ENCODE data around the gene CAPZA2. TPM values are rescaled to one million over a fixed set of nuclear protein-coding genes. Genes with fewer than 3 reads are reported as not detected.

The CAPZA2 gene
- polyA plus RNA-seq, 1 experiment, result 47.4 TPM

DNA sequence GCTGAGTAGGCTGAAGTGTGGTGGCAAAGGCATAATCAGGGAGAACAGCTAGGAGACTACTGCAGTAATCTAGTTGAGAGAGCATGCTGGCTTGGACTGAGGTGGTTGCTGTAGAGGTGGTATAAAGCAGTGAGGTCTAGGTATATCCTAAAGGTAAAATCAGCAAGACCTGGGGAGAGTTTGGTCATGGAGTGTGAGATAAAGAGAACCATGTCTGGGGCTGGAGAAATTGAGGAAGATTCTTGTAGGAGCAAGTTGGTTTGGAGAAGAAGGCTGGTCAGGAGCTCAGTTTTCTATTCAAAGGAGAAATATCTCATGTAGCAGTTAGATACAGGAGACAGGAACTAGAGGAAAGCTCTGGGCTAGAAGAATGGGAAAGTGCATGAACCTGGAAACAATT is 58.0 kb downstream of the CAPZA2 start:
- Histone ChIP-seq H3K36me3 (ENCODE audit: control insufficient read depth, insufficient read depth, low read length) (no peaks in the 10 kb centered on the region; the same call in 1 of the 2 replicates), H3K27me3 (ENCODE audit: control insufficient read depth, insufficient read depth, low read length) (no peaks in the 10 kb centered on the region), H3K4me3 (ENCODE audit: low read depth, low read length) (no peak overlapping the region)
- ChIA-PET CTCF (interaction anchor here (2.1 kb wide), 1 partner anchor 10 kb away, joined by 6 read pairs; no protein-coding TSS in a partner anchor), POLR2A (no interaction called here)
- no peak for DNase-seq (ENCODE audit: low read depth)
- TF ChIP-seq, protein P1, sequence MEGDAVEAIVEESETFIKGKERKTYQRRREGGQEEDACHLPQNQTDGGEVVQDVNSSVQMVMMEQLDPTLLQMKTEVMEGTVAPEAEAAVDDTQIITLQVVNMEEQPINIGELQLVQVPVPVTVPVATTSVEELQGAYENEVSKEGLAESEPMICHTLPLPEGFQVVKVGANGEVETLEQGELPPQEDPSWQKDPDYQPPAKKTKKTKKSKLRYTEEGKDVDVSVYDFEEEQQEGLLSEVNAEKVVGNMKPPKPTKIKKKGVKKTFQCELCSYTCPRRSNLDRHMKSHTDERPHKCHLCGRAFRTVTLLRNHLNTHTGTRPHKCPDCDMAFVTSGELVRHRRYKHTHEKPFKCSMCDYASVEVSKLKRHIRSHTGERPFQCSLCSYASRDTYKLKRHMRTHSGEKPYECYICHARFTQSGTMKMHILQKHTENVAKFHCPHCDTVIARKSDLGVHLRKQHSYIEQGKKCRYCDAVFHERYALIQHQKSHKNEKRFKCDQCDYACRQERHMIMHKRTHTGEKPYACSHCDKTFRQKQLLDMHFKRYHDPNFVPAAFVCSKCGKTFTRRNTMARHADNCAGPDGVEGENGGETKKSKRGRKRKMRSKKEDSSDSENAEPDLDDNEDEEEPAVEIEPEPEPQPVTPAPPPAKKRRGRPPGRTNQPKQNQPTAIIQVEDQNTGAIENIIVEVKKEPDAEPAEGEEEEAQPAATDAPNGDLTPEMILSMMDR (IDR thresholded peaks at IDR 0.05; ENCODE audit: insufficient read depth, low read depth, low read length), result no peak

DNA sequence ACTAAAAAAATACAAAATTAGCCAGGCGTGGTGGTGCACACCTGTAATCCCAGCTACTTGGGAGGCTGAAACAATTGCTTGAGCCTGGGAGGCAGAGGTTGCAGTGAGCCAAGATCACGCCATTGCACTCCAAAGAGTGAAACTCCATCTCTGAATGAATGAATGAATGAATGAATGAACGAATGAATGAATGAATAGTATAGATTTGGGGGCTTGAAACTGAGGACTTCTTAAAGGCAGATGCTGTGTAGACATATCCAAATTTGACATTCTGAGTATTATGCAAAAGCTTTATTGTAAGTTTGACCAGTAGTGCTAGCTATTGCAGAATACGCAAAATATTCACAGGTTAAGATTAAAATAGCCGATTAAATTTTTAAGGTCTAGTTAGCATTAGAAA is 60.2 kb downstream of the CAPZA2 start:
- CTCF ChIA-PET, result interaction anchor here (1.0 kb wide), 2 partner anchors 20 to 204 kb away, joined by 3 to 4 read pairs; no protein-coding TSS in a partner anchor
- Histone ChIP-seq H3K27me3 (ENCODE audit: control insufficient read depth, insufficient read depth, low read length) (no peaks in the 10 kb centered on the region), H3K4me3 (ENCODE audit: low read depth, low read length) (no peak overlapping the region), H3K36me3 (ENCODE audit: control insufficient read depth, insufficient read depth, low read length) (no peaks in the 10 kb centered on the region; the same call in 1 of the 2 replicates)
- DNase-seq (ENCODE audit: low read depth), result no peak
- POLR2A ChIA-PET, result no interaction called here
- TF ChIP-seq, protein P1 (IDR thresholded peaks at IDR 0.05; ENCODE audit: insufficient read depth, low read depth, low read length), result no peak

DNA sequence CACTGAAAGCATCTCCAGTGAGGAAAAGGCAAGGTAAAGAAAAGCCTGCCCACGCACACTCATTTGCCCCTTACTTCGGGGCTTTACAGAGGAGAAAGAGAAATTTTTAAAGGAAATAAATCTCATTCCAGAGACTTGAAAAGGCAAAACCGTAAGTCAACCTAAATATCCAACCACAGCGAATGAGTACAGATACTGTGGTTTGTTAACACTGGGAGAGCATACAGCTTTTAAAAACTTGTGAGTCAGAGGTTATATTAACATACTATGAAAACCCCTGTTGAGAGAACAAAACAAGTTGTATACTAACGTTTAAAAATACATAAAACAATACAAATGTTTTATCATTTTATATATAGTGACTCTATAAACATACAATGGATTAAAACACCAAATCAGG is 62.4 kb downstream of the CAPZA2 start:
- ChIA-PET CTCF (interaction anchor here (1.5 to 1.6 kb wide), 3 partner anchors 20 to 332 kb away, joined by 3 read pairs; no protein-coding TSS in a partner anchor), POLR2A (no interaction called here)

DNA sequence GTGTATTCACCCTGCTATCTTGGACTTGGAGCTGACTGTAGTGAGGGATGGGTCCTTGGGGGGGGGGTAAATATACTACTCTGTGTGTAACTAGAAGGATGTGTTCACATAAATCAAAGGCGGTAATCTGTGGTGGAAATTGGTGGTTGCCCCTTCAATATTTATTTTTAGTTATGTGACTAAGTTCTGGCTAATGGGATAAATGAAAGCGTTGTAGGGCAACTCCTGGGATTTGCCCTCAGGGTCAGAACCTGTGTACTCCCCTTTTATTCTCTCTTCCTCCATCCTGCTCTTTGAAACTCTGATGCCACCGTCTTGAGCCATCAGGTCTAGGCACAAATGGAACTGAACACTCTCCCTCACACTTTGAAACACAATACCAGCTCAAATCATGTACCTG is 66.6 kb downstream of the CAPZA2 start:
- H3K4me3 ChIP-seq (ENCODE audit: low read depth, low read length), result no peak overlapping the region
- no peaks in the 10 kb centered on the region for H3K27me3 ChIP-seq (ENCODE audit: control insufficient read depth, insufficient read depth, low read length)
- H3K36me3 ChIP-seq (ENCODE audit: control insufficient read depth, insufficient read depth, low read length), result no peaks in the 10 kb centered on the region
- ChIA-PET CTCF (interaction anchor here (0.7 to 5.5 kb wide), 6 partner anchors 10 to 196 kb away, joined by 3 to 60 read pairs (median 8); no protein-coding TSS in a partner anchor), POLR2A (no interaction called here)
- DNase-seq (ENCODE audit: low read depth), result no peak
- TF ChIP-seq, protein P1 (IDR thresholded peaks at IDR 0.05; ENCODE audit: insufficient read depth, low read depth, low read length), result no peak

More for the DNA sequence above, 62.4 kb downstream of the CAPZA2 start:
- no peak overlapping the region for H3K4me3 ChIP-seq (ENCODE audit: low read depth, low read length)
- no peaks in the 10 kb centered on the region for H3K36me3 ChIP-seq (ENCODE audit: control insufficient read depth, insufficient read depth, low read length)
- H3K27me3 ChIP-seq (ENCODE audit: control insufficient read depth, insufficient read depth, low read length), result no peaks in the 10 kb centered on the region
- TF ChIP-seq, protein P1 (IDR thresholded peaks at IDR 0.05; ENCODE audit: insufficient read depth, low read depth, low read length), result no peak
- DNase-seq (ENCODE audit: low read depth), result no peak

DNA sequence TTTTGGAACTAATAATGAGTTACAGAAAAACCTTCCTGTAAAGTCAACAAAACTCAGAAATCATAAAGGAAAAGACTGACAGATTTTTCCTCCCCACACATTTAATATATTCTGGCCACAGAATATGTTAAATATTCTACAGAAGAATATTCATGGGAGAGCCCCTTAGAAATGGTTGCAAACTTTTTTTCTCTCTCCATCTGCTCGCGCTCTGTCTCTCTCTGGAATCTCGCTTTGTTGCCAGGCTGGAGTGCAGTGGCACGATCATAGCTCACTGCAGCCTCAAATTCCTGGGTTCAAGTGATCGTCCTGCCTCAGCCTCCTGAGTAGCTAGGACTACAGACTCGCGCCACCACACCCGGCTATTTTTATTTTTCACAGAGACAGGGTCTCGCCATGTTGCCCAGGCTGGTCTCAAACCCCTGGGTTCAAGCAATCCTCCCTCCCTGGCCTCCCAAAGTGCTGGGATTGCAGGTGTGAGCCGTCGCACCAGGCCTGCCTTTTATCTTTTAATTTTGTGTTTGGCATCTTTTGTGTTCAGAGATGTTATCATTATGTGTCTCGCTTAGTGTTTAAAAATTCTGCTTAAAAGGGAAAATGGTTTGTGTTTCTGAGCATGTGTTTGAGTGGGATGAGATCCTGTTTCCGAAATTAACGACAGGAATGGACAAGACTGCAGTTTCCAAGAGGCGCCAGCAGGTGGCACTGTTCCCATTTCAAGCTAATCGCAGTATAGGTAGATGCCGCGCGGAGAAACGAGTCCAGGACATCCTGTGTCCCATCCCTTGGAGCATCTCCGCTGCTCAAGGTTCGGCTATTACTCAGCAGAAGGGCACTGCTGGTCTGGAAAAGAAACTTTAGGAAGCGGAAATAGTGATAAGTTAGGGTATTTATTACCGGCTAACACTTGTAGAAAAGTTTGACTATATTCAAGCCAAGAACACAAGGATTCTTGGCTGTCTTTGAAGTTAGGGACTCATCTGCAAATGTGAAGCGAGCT is 67.8 kb downstream of the CAPZA2 start:
- DNase-seq (ENCODE audit: low read depth), result no peak
- POLR2A ChIA-PET, result interaction anchor here (0.6 kb wide), 1 partner anchor 282 kb away, joined by 4 read pairs; no protein-coding TSS in a partner anchor
- Histone ChIP-seq H3K4me3 (ENCODE audit: low read depth, low read length) (no peak overlapping the region), H3K36me3 (ENCODE audit: control insufficient read depth, insufficient read depth, low read length) (no peaks in the 10 kb centered on the region), H3K27me3 (ENCODE audit: control insufficient read depth, insufficient read depth, low read length) (no peaks in the 10 kb centered on the region)
- CTCF ChIA-PET, result interaction anchor here (0.6 to 5.5 kb wide), 14 partner anchors 9 to 455 kb away, joined by 3 to 60 read pairs (median 6); no protein-coding TSS in a partner anchor
- TF ChIP-seq, protein P1 (IDR thresholded peaks at IDR 0.05; ENCODE audit: insufficient read depth, low read depth, low read length), result peak; percentile 90

Data from BJ (cell line).